Activated CD4-positive, CD25-positive, alpha-beta regulatory T cell treated with anti-CD3 and anti-CD28 coated beads, Interleukin-2, amount 50 U/mL, for 72 hours (primary cell): ENCODE results near the gene LFNG.

Experiments used
- DNase-seq: peaks from one replicate; pipeline ENCODE4 v3.0.0; 2021

LFNG gene

GRCh38 chr7:2519119-2519930 is at the start of gene LFNG:
LFNG (plus strand) TSS chr7:2519774; CDS start chr7:2519862, 88 bp downstream.
- DNase-seq: peak; percentile 85

GRCh38 chr7:2470204-2471021 is 49.2 kb upstream of the LFNG start:
- no peak for DNase-seq

GRCh38 chr7:2471022-2471329 is 48.6 kb upstream of the LFNG start:
- DNase-seq: no peak

- no peak for DNase-seq
Observed at GRCh38 chr7:2471396-2471795, 48.2 kb upstream of the LFNG start.

- DNase-seq: no peak
Observed at GRCh38 chr7:2472739-2473138, 46.8 kb upstream of the LFNG start.

GRCh38 chr7:2473496-2474180 is 45.9 kb upstream of the LFNG start:
- no peak for DNase-seq

GRCh38 chr7:2474224-2474623 is 45.4 kb upstream of the LFNG start:
- no peak for DNase-seq

GRCh38 chr7:2474813-2475677 is 44.5 kb upstream of the LFNG start:
- DNase-seq: no peak

- no peak for DNase-seq
Observed at GRCh38 chr7:2475678-2476015, 43.9 kb upstream of the LFNG start.

- DNase-seq: no peak
Observed at GRCh38 chr7:2476298-2476697, 43.3 kb upstream of the LFNG start, which contains the start of gene GRIFIN. GRIFIN (minus strand) TSS chr7:2476398; CDS start chr7:2476383, 15 bp downstream.

DNA sequence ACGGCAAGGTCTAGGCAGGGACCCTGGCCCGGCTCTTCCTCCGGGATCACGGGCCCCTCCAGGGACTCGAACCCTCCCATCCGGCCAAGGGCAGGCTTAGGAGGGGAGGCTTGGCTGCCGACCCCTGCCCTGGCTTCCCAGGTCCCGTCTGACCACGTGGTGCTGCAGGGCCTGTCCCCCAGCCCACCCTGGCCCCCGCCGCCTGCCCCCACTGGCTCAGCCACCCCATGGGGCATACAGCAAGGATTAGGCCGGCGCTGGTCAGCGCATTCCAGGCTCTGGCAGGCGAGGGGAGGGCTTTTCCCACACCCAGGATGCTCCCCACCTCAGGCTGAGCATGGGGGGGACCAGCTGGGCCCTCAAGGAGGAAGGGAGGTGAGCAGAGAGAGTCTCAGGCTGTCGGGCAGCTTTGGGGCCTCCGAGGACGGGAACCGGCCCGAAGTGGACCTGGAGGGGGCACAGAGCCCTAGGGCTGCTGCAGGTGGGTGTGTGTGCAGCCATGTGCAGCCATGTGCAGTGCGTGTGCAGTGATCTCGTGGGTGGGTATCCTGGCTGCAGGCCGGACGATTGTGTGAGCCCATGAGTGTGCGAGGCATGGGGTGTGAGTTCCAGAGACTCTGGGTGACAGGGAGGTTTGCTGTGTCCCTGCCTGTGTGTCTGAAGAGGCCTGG is 42.7 kb upstream of the LFNG start:
- no peak for DNase-seq

DNA sequence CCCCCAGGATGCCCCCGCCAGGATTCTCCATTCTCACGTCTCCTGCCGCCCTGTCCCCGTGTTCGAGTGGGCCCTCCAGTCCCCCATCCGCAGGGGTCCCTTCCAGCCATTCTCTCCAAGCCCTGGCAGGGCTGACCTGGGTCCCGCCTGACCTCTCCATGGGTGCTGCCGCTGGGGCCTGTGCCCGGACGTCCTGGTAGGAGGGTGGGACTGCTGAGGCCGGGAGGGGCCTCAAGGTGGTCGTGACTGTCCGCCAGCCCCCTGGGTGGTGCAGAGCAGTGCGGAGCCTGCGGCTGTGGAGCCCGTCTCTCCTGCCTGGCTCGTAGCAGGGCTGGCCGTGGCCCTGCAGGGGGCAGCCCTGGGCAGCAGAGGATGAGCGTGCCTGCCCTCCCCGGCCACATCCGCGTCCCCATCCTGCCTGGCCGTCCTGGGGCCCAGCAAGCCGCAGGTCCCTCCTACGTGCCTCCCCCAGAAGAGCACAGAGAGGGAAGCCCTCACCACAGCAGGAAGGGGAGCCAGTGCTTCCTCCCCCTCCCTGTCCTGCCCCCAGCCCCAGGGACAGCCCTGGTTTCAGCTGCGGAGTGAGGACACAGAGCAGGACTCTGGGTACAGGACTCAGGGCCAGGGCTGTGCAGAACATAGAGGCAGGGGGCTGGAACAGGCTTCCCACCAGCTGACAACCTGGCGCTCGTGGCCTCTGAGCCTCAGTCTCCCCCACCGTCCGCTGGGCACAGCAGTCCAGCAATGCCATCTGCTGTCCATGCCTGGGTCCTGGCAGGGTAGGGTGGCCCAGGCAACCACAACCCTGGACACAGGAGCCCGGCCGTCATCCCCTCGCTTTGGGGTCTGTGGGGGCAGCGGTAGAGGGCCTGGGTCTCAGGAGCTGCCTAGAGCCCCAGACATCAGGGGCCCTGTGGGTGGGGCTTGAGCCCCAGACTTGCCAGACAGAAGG is 41.9 kb upstream of the LFNG start:
- DNase-seq: peak; percentile 74

GRCh38 chr7:2478399-2478785 is 41.2 kb upstream of the LFNG start:
- no peak for DNase-seq

DNA sequence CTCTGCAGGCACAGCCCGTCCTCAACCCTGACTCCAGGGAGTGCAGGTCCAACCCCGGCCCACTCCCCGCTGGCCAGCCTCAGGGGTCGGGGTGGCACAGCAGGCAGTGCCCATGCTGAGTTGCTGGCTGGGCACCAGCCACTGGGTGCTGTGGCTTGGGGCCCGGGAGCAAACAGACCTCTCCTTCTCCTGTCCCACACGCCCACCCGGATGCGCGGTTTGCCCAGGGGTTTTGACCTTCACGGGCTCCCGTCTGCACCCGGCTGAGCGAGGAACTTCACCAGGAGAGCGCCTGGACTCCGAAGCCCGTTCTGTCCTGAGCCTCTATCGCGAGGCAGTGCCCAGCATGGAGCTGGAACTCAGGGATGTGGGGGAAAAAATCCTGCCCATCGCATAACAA is 40.8 kb upstream of the LFNG start:
- DNase-seq: no peak

GRCh38 chr7:2479276-2480069 is 40.1 kb upstream of the LFNG start:
- no peak for DNase-seq

GRCh38 chr7:2480070-2480408 is 39.5 kb upstream of the LFNG start:
- DNase-seq: no peak

GRCh38 chr7:2481195-2481594 is 38.4 kb upstream of the LFNG start:
- no peak for DNase-seq

GRCh38 chr7:2482725-2483451 is 36.7 kb upstream of the LFNG start:
- DNase-seq: no peak

- no peak for DNase-seq
Observed at GRCh38 chr7:2483494-2483893, 36.1 kb upstream of the LFNG start.

DNA sequence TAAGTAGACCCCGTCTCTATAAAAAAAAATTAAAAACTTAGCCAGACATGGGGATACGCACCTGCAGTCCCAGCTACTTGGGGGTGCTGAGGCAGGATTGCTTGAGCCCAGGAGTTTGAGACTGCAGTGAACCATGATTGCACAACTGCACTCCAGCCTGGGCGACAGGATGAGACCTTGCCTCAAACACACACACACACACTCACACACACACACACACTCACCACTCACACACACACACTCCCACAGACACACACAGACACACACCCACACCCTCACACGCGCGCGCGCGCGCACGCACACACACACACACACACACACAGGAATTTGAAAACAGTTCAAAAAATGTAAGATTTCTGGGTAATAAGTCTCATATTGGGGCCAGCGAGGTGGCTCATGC is 34.7 kb upstream of the LFNG start:
- no peak for DNase-seq
